IPS-15b (cell line): ENCODE measurements around the gene CSNK1A1L.

Experiments
- H3K27me3 ChIP-seq: one replicate; pipeline ENCODE4 v1.6.1; 2013; ENCODE audit warnings: low read length; ENCODE audit not compliant: control insufficient read depth, insufficient read depth
- H3K36me3 ChIP-seq: one replicate; pipeline ENCODE4 v1.6.1; 2013; ENCODE audit warnings: low read length; ENCODE audit not compliant: control insufficient read depth, insufficient read depth
- H3K4me1 ChIP-seq: one replicate; pipeline ENCODE4 v1.6.1; 2013; ENCODE audit warnings: mild to moderate bottlenecking, low read length; ENCODE audit not compliant: control insufficient read depth, insufficient read depth
- H3K4me3 ChIP-seq: one replicate; pipeline ENCODE4 v1.5.1; 2013; ENCODE audit warnings: low read depth, low read length
- H3K9ac ChIP-seq: one replicate; pipeline ENCODE4 v1.6.1; 2013; ENCODE audit warnings: low read depth, mild to moderate bottlenecking, low read length
- H3K9me3 ChIP-seq: one replicate; pipeline ENCODE4 v1.6.1; 2013; ENCODE audit warnings: mild to moderate bottlenecking, low read length; ENCODE audit not compliant: control insufficient read depth, insufficient read depth

CSNK1A1L gene

DNA sequence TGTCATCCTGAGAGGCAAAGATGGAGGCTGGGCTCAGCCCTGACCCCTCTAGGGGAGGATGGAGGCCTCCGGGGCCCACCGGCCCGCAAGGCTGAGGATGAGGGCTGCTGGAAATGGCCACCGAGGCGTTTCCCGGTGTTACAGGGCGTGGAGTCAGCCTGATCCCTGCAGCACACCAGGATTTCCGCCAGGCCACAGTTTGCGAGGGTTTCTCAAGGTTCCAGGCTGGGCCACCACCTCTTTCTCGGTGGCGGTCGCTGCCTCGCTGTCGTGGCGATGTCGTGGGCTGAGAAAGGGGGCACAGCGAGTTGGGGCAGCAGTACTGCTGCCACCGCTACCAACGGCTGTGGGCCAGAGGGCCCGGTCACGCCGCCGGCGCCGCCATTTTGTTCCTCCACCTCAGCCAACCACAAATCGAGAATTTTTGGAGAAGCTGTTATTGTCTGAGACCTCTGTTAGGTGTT, at the start of gene CSNK1A1L:
Gene CSNK1A1L (minus strand): TSS at position 414 of the 464 bp plus-strand sequence. CDS start 408 bp downstream, at position 6.
- Histone ChIP-seq H3K4me1 (no peaks in the 10 kb centered on the region), H3K36me3 (no peaks in the 10 kb centered on the region), H3K27me3 (no peaks in the 10 kb centered on the region), H3K4me3 (no peak within 1 kb of the TSS), H3K9ac (no peak within 1 kb of the TSS), H3K9me3 (no peaks in the 10 kb centered on the region)

DNA sequence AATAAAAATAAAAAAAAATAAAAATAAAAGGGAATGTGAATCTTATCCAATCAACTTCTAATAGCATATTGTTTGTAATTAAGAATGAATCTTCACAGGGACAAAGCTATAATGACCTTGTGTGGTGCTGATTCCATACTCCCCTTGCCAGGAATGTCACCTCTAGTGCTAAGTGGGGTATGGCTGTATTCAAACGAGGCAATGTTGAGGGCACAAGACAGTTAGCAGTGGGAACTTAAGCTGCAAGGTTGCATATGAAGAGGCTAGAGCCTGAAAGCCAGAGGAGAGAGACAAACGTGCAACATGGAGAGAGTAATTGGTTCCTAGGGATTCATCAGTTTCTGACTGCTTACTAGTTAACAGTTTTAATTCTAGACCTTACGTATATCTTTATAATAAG, 43.9 kb upstream of the CSNK1A1L start:
- Histone ChIP-seq H3K9me3 (no peaks in the 10 kb centered on the region), H3K4me1 (no peaks in the 10 kb centered on the region), H3K27me3 (no peaks in the 10 kb centered on the region), H3K9ac (no peak overlapping the region), H3K36me3 (no peaks in the 10 kb centered on the region), H3K4me3 (no peak overlapping the region)

DNA sequence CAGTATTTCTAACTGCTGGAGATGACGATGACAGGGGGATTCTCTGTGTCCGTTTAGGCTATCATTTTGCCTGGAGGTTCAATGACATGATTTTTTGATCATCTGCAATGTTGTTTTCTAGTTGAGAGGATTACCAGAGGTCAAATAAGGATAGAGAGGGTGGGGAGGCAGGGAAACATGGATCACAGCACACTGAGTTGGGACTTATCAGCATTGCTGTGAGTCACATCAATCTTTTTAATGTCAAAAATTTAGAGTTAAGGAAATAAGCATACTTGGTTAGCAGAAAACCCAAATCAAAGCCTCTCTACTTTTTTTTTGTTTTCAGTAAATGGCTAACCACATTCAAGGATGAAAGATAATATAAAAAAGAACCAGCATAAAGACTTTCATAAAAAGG, 43.0 kb upstream of the CSNK1A1L start:
- H3K9me3 ChIP-seq = no peaks in the 10 kb centered on the region
- H3K36me3 ChIP-seq = no peaks in the 10 kb centered on the region
- H3K4me1 ChIP-seq = no peaks in the 10 kb centered on the region
- no peak overlapping the region for H3K9ac ChIP-seq
- no peaks in the 10 kb centered on the region for H3K27me3 ChIP-seq
- H3K4me3 ChIP-seq = no peak overlapping the region

DNA sequence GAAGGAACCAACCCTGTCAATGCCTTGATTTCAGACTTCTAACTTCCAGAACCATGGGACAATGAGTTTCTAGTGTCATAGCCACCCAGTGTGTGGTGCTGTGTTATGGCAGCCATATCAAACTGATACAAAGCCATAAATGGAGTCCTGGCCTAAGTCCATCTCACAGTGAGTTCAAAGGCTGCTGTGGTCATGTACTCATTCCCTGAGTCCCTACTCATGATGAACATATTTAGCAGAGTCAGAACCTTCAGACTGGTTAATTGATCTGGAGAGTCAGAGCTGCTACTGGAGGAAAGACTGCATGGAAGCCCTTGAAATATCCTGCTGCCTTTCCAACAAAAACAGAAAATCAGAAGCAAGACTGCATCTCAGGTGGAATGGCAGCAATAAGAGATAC, 39.2 kb upstream of the CSNK1A1L start:
- no peaks in the 10 kb centered on the region for H3K36me3 ChIP-seq
- no peak overlapping the region for H3K4me3 ChIP-seq
- H3K27me3 ChIP-seq = no peaks in the 10 kb centered on the region
- no peaks in the 10 kb centered on the region for H3K4me1 ChIP-seq
- no peaks in the 10 kb centered on the region for H3K9me3 ChIP-seq
- H3K9ac ChIP-seq = no peak overlapping the region

DNA sequence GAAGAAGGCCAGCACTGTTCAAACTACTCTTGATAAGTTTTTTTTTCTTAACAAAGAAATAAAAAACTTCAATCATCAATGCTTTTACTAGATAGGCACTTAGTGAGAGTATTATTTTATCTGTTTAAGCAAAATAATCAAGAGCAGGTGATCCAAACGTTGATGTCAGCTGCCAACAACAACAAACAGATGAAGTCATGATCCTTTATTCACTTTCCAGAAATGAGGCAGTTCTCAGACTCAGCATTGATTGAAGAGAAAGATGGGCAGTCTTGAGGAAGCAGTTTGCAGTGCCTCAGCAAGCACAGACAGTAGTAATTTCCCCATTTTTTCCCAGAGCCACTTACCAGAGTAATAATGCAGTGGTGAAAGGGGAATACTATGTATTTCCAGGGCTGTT, 38.4 kb upstream of the CSNK1A1L start:
- no peak overlapping the region for H3K4me3 ChIP-seq
- no peak overlapping the region for H3K9ac ChIP-seq
- no peaks in the 10 kb centered on the region for H3K36me3 ChIP-seq
- H3K4me1 ChIP-seq = no peaks in the 10 kb centered on the region
- no peaks in the 10 kb centered on the region for H3K9me3 ChIP-seq
- H3K27me3 ChIP-seq = no peaks in the 10 kb centered on the region

DNA sequence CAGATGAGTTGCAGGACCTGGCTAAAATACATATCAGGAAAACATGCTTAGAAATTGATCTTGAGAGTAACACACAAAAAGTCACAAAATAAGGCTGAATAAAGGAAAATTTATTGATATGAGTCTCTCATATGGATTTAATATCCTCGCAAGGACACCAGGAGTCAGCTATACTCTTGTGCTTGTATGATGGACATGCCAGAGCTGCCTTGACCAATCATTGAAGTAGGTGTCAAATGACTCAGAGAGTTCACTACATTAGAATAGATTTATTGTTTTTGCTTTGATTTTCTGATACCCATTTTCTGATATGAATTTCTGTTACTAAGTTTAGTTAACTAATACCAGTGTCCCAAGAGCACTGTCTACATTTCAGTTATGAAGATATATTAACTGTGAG, 37.4 kb upstream of the CSNK1A1L start:
- no peaks in the 10 kb centered on the region for H3K27me3 ChIP-seq
- H3K9ac ChIP-seq = no peak overlapping the region
- no peak overlapping the region for H3K4me3 ChIP-seq
- H3K9me3 ChIP-seq = no peaks in the 10 kb centered on the region
- no peaks in the 10 kb centered on the region for H3K36me3 ChIP-seq
- no peaks in the 10 kb centered on the region for H3K4me1 ChIP-seq

DNA sequence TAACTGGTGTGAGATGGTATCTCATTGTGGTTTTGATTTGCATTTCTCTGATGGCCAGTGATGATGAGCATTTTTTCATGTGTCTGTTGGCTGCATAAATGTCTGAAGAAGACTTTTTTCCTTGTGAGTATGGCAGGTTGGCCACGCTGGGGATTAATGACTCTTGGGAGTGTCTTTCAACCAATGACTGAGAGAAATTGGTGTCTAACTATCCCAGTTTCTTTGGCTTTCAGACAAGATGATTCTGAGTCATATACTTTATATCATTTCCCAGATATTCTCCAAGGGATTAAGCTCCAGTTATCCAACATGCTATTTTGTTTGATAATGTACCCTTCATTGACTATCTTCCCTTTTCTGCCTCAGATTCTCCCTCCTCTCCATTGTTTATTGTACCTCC, 35.5 kb upstream of the CSNK1A1L start:
- no peak overlapping the region for H3K4me3 ChIP-seq
- H3K4me1 ChIP-seq = no peaks in the 10 kb centered on the region
- H3K9ac ChIP-seq = no peak overlapping the region
- H3K27me3 ChIP-seq = no peaks in the 10 kb centered on the region
- no peaks in the 10 kb centered on the region for H3K36me3 ChIP-seq
- H3K9me3 ChIP-seq = no peaks in the 10 kb centered on the region

DNA sequence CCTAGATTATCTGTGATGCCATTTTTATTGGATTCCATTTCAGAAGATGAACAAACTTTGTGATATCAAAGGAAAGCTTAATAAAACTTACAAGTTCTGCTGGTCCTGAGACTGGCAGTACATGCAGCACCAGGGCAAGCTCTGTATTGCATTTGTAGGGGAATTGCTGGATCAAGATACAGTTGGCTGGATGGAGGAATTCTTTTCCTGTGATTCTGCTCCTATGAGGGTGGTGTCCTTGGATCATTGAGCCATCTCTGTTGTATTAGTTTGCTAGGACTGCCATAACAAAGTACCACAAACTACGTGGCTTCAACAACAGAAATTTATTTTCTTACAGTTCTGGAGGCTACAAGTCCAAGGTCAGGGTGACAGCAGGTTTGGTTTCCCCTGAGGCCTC, 33.9 kb upstream of the CSNK1A1L start:
- no peaks in the 10 kb centered on the region for H3K36me3 ChIP-seq
- no peaks in the 10 kb centered on the region for H3K27me3 ChIP-seq
- H3K9ac ChIP-seq = no peak overlapping the region
- no peaks in the 10 kb centered on the region for H3K4me1 ChIP-seq
- no peaks in the 10 kb centered on the region for H3K9me3 ChIP-seq
- no peak overlapping the region for H3K4me3 ChIP-seq

DNA sequence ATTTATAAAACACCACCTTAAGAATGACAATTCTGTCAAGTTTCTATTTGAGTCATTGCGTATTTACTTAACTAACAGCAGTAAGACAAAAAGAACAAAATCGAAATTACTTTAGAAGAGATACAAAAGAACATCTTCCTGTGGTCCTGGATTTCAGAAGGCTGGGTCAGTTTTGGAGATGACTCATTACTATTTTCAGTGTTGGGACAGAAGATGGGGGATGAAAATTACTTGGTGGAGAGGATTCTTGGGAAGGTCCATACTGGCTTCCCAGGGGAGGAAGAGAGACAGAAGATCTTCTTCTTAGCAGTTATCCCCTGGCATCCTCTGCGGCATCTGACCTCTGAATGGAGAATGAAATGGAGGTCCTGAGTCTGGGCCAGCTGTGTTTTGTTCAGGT, 33.5 kb upstream of the CSNK1A1L start:
- Histone ChIP-seq H3K27me3 (no peaks in the 10 kb centered on the region), H3K36me3 (no peaks in the 10 kb centered on the region), H3K4me1 (no peaks in the 10 kb centered on the region), H3K9ac (no peak overlapping the region), H3K9me3 (no peaks in the 10 kb centered on the region), H3K4me3 (no peak overlapping the region)

DNA sequence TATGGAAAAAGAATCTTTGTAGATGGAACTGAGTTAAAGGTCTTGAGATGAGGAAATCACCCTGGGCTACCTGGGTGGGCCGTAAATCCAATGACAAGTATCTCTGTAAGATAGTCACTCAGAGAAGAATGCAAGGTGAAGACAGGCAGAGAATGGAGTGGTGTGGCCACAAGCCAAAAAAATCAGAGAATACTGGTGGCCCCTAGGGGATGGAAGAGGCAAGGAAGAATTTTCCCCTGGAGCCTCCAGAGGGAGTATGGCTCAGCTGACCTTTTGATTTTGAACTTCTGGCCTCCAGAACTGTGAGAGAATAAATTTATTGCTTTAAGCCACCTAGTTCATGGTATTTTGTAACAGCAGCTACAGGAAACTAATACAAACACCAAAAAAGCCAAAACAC, 32.7 kb upstream of the CSNK1A1L start:
- no peak overlapping the region for H3K4me3 ChIP-seq
- no peaks in the 10 kb centered on the region for H3K27me3 ChIP-seq
- H3K9ac ChIP-seq = no peak overlapping the region
- no peaks in the 10 kb centered on the region for H3K36me3 ChIP-seq
- no peaks in the 10 kb centered on the region for H3K9me3 ChIP-seq
- H3K4me1 ChIP-seq = no peaks in the 10 kb centered on the region

DNA sequence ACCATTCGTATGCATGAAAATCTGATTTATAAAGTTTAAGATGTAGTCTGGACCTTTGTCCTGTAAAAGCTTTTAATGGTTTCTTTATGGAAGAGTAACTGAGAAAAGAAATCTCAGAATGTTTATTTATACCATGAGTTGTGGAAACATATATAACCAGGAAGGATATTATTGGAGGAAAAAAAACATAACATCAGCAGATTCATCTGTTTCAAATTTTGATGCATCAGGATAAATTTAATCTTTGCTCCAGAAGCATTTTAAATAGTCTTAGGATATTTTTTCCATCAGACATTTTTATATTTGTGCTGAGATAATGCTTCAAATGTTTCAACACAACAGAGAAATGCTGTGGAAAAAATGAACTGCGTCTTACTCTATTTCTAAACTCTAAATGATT, 31.2 kb upstream of the CSNK1A1L start:
- no peaks in the 10 kb centered on the region for H3K27me3 ChIP-seq
- no peaks in the 10 kb centered on the region for H3K36me3 ChIP-seq
- H3K9me3 ChIP-seq = no peaks in the 10 kb centered on the region
- no peak overlapping the region for H3K9ac ChIP-seq
- no peaks in the 10 kb centered on the region for H3K4me1 ChIP-seq
- no peak overlapping the region for H3K4me3 ChIP-seq

DNA sequence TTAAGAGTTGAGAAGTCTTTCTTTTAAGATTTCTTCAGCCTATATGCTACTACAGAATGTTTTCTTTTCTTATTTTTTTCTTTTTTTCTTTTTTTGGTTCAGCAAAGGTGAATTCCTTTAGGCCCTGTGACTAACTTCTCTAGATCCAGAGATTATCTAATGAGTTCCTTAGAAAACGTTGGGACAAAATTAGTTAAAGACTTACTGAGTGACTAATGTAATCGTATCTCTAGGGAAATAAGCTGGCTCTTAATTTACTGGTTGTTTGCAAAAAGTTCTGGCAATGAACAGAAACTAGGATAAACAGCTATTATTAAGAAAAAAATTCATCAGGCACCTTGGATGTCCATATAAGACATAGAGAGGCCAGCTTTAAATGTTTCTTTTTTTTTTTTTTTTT, 30.7 kb upstream of the CSNK1A1L start:
- H3K4me3 ChIP-seq = no peak overlapping the region
- H3K9me3 ChIP-seq = no peaks in the 10 kb centered on the region
- H3K36me3 ChIP-seq = no peaks in the 10 kb centered on the region
- H3K27me3 ChIP-seq = no peaks in the 10 kb centered on the region
- H3K4me1 ChIP-seq = no peaks in the 10 kb centered on the region
- no peak overlapping the region for H3K9ac ChIP-seq
